ENCODE measurements around the gene S100B.

S100B gene

GRCh38 chr21:46557919-46558392 lies 46.9 kb downstream of the S100B start:
- no peak for DNase-seq

GRCh38 chr21:46557469-46557868 lies 47.4 kb downstream of the S100B start:
- DNase-seq: no peak

DNA sequence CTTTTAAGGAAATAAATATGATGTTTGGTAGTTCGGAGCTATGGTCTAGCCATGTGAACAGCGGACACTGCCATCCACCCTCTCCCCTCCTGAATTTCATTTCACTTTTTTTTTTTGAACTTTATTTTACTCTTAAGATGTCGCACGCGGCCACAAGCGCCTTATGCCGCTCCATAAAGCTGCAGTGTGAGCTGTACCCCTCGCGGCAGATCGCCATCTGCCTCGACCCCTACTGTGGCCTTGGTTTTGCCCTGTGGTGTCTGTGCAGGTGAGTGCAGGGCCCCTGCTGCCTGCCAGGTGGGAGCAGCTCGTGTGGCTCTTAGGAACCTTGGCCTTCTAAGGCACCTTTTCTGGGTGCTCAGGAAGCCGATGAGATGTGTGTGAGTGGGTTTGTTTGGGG lies 48.1 kb downstream of the S100B start:
- DNase-seq: no peak

DNA sequence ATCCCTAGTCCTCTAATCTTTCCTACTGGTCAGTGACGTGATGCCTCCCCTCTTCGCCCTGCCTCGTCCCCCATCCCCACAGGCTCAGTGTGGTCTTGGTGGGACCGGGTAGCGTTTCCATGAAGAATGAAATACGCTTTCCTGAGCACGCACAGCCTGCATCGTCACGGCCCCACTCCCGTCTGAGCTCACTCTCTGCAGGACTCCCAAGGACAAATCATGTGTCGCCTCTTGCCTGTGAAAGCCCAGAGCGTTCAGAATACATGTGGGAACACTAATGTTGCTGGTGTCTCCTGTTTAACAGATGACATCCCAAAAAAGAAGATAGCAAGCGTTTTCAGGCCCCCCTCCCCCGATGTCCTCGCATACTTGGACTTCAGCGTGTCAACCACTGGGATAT lies 49.2 kb downstream of the S100B start:
- DNase-seq: no peak

DNA sequence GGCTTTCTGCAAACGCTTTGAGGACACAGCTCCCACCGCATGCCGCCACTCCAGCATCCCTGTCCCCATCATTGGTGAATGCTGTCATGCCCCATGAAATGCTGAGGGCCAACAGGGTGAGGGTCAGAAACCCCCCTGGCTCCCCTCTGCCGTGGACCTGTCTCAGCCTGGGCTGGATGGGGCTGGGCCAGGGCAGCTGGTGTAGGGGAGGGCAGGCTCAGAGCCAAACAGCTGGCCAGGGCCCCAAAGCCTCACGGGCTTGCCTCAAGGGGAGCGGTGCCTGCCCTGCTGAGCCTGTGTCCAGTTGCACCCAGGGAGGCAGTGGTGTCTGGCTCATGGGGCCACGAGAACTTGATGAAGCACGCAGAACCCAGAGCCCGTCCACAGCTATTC lies 49.7 kb downstream of the S100B start:
- no peak for DNase-seq

DNA sequence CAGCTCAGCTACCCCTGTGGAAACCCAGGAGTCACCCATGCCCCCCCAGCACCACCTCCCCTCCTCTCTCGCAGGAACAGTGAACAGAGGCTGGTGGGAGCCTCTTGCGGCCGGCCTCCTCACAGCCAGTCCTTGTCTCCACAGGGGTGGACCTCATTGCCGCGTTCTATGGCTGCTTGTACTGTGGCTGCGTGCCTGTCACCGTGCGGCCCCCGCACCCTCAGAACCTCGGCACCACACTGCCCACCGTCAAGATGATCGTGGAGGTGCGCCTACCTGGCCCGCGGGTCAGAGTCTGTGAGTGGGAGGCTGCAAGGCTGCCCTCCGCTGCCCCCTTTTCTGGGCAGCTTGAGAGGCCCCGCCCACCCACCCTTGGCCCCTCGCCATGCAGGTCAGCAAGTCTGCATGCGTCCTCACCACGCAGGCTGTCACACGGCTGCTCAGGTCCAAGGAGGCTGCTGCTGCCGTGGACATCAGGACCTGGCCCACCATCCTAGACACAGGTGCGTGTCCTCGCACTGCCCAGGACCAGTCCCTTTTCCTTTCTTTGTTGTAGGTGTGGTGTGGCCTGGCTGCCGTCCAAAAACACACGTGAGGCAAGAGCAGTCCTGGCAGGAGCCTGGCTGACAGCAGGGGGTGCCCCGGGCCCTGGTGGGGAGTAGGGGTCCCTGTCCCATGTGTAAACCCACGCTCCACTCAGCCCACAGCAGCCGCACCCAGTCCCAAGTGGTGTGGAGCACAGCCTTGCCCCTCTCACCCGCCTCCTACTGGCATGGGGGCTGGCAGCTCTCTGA lies 50.3 kb downstream of the S100B start:
- DNase-seq: no peak

GRCh38 chr21:46553993-46554392 lies 50.9 kb downstream of the S100B start:
- DNase-seq: no peak

DNA sequence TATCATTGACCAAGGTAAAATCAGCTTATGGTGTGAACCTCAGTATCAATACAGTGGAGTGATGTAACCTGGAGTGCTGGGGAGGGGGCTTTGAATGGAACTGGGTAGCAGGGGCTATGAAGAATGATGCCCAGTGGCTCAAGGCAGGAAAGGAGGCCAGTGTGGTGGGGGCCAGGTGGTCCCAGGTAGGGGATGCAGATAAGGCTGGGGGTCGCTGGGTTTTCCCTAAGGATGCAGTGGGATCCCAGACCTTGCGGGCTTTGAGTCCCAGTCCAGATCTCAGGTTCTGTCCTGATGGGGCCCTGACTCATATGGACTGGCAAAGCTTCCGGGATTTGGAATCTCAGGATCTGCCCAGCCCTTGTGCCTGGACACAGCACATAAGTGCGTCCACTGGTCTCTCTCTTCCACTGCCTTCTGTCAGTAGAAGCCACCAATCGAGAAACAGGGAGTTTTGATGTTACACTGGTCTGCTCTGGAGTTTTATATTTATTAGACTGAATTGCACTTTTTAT lies 52.0 kb downstream of the S100B start:
- DNase-seq: no peak

DNA sequence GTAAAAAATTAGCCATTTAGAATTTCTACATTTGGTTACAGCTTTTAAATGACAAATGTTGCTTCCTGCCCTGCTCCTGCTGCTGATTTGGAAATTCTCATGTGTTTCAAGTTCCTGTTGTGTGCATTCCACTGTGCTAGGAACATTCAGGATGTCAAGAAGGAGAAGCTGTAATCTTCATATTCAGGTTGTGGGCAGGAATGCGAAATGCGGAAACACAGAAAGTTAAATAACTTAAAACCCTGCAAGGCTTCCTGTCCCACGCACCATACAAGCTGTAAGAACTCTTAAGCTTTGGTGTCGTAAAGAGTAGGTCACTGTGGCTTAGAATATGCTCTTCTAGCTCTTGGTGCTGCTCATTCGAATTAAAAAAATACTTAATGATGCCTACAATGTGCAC lies 52.6 kb downstream of the S100B start:
- no peak for DNase-seq

DNA sequence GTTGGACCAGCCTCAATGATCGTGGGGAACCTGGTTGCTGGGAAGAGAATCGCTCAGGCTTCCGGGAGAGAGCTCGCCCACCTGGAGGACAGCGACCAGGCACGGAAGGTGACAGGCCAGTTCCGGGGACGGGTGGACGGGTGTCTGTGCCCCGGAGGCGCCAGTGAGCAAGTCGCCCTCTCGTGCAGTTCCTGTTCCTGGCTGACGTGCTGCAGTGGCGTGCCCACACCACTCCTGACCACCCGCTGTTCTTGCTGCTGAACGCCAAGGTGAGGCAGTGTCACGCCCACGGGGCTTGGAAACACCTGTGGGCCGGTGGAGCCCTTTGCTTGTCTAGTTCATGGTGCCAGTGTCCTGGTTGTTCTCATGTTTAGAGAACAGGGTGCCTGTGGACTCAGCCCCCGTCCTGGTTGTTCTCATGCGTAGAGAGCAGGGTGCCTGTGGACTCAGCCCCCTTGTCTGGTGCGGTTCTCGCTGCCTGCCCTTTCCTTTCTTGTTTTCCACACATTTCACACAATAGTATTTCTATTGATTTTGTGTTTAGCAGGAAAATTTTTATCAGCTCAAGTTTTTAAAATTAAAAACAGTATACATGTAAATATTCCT lies 53.1 kb downstream of the S100B start:
- no peak for DNase-seq

DNA sequence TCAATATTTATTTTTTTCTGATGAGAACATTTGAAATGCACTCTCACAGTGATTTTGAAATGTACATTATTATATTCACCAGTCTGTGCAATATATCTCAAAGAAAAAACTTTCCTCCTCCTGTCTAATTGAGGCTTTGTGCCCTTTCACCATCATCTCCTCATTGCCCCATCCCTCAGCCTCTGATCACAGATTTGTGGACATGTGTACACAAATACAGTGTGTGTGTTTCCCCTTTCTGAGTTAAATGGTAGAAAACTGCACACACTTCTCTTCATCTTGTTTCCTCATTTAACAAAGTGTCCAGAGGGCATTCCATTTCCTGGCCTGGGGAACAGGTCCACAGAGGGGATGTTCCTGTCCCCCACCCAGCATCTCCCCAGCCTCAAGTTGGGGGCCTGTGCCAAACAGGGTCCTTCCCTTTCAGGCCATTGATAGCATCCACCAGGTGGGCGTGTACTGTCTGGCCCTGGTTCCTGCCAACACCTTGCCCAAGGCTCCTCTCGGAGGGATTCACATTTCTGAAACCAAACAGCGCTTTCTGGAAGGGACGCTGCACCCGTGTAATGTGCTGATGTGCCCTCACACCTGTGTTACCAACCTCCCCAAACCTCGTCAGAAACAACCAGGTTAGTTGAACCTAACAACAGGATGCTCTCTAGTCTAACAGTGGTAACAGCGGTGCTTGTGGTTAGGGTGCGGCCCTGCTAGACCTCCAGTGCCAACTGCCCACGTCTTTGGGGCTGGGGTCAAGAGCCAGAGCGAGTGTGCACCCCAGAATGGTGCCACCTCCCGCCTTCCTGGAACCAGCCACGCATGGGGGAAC lies 54.6 kb downstream of the S100B start:
- DNase-seq: no peak

GRCh38 chr21:46549650-46550049 lies 55.2 kb downstream of the S100B start:
- no peak for DNase-seq
